HepG2 (cell line): ENCODE results near the gene DDX10.

ENCODE experiments used
- DNMT3B ChIP-seq: conservative IDR thresholded peaks from 2 replicates; pipeline ENCODE4 v1.6.1; 2016; ENCODE audit warnings: missing biosample characterization, control low read depth
- NFRKB ChIP-seq: fragments of 450-650 bp; IDR thresholded peaks from 2 replicates; pipeline ENCODE4 v1.6.1; 2017
- TBL1XR1 ChIP-seq: fragments of 150-350 bp; IDR thresholded peaks from 2 replicates; pipeline ENCODE4 v1.6.1; 2014; ENCODE audit warnings: borderline replicate concordance, low read length; ENCODE audit not compliant: partially characterized antibody
- ZNF34 ChIP-seq: sonication (generic); formaldehyde crosslinking; IDR thresholded peaks from 2 replicates; pipeline ENCODE4 v1.4.0; 2020; ENCODE audit warnings: mild to moderate bottlenecking, missing genetic modification reagents, borderline replicate concordance
- TF ChIP-seq, protein P1 (sequence below): sonication (generic); formaldehyde crosslinking; IDR thresholded peaks from 2 replicates; pipeline ENCODE4 v1.4.0; 2020; ENCODE audit warnings: missing genetic modification reagents
- TF ChIP-seq, protein P2 (sequence below), 2 experiments: fragments of 450-650 bp in 1 of 2; sonication (generic) in 1 of 2; formaldehyde crosslinking; IDR thresholded peaks; 2 replicates each; pipeline versions ENCODE4 v1.5.0 to v1.8.0; 2020 to 2022; ENCODE audit warnings: mild to moderate bottlenecking in 1 of 2, missing genetic modification reagents in 1 of 2

DNA sequence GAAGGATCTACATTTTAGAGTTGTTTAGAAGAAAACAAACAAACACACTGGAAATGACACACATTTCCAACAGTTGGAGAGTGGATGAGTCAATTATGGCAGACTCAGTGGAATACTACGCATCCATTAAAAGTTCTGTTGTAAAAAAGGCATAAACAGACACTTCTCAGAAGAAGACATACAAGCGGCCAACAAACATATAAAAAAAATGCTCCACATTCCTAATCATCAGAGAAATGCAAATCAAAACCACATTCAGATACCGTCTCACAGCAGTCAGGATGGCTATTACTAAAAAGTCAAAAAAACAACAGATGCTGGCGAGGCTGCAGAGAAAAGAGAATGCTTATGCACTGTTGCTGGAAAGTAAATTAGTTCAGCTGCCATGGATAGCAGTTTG, 298.2 kb downstream of the DDX10 start:
- TF ChIP-seq, protein P1, sequence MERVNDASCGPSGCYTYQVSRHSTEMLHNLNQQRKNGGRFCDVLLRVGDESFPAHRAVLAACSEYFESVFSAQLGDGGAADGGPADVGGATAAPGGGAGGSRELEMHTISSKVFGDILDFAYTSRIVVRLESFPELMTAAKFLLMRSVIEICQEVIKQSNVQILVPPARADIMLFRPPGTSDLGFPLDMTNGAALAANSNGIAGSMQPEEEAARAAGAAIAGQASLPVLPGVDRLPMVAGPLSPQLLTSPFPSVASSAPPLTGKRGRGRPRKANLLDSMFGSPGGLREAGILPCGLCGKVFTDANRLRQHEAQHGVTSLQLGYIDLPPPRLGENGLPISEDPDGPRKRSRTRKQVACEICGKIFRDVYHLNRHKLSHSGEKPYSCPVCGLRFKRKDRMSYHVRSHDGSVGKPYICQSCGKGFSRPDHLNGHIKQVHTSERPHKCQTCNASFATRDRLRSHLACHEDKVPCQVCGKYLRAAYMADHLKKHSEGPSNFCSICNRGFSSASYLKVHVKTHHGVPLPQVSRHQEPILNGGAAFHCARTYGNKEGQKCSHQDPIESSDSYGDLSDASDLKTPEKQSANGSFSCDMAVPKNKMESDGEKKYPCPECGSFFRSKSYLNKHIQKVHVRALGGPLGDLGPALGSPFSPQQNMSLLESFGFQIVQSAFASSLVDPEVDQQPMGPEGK (CRISPR knock-in tag): no peak
- no peak for TF ChIP-seq ZNF34 (CRISPR knock-in tag)
- no peak for TF ChIP-seq TBL1XR1
- no peak for TF ChIP-seq DNMT3B (CRISPR knock-in tag)
- TF ChIP-seq NFRKB: no peak
- TF ChIP-seq, protein P2, sequence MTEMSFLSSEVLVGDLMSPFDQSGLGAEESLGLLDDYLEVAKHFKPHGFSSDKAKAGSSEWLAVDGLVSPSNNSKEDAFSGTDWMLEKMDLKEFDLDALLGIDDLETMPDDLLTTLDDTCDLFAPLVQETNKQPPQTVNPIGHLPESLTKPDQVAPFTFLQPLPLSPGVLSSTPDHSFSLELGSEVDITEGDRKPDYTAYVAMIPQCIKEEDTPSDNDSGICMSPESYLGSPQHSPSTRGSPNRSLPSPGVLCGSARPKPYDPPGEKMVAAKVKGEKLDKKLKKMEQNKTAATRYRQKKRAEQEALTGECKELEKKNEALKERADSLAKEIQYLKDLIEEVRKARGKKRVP (CRISPR knock-in tag; IDR thresholded peaks at IDR 0.05): no peak
